Naive thymus-derived CD4-positive, alpha-beta T cell (primary cell): ENCODE measurements around the gene UPK2. TPM values are rescaled to one million over a fixed set of nuclear protein-coding genes. Genes with fewer than 3 reads are reported as not detected.

ENCODE experiments used
- ATAC-seq: fragments of 150-1000 bp; cut with Tn5 transposase; 2 replicates; pipeline ENCODE4 v1.10.0; 2021; ENCODE audit warnings: mild to moderate bottlenecking, moderate library complexity
- CTCF ChIA-PET: fragments of 350-600 bp; sonication (Branson Sonifier 250); formaldehyde crosslinking; loops from one replicate; lab custom pipeline; 2021; ENCODE audit warnings: antibody characterized with exemption; lab: Charles Lee
- POLR2A ChIA-PET: fragments of 350-600 bp; sonication (Branson Sonifier 250); formaldehyde crosslinking; loops from one replicate; lab custom pipeline; 2021; ENCODE audit warnings: antibody characterized with exemption, inconsistent platforms; lab: Charles Lee
- DNase-seq, 9 donors: peaks; one replicate each; pipeline versions ENCODE4 v3.0.0 to v3.0.0-alpha.2; 2020 to 2022; ENCODE audit warnings: mixed read lengths in 1 of 9
- H3K27ac ChIP-seq: one replicate; pipeline ENCODE4 v1.7.0; 2013; ENCODE audit warnings: mild to moderate bottlenecking, low read depth, low read length, moderate library complexity
- H3K27me3 ChIP-seq, 2 donors: one replicate each; pipeline ENCODE4 v1.7.0; 2013; ENCODE audit warnings: low read length in 2 of 2, mild to moderate bottlenecking in 2 of 2, moderate library complexity in 2 of 2; ENCODE audit not compliant: control insufficient read depth in 2 of 2, insufficient read depth in 2 of 2
- H3K36me3 ChIP-seq, 3 experiments: 1 replicate in 2 of 3; 2 replicates in 1 of 3; pipeline ENCODE4 v1.7.0; 2013; ENCODE audit warnings: low read length in 3 of 3, mild to moderate bottlenecking in 3 of 3, moderate library complexity in 1 of 3; ENCODE audit not compliant: insufficient read depth in 3 of 3, control insufficient read depth in 2 of 3
- H3K4me1 ChIP-seq, 2 donors: one replicate each; pipeline ENCODE4 v1.7.0; 2013; ENCODE audit warnings: low read length in 2 of 2, mild to moderate bottlenecking in 2 of 2, moderate library complexity in 1 of 2; ENCODE audit not compliant: control insufficient read depth in 2 of 2, insufficient read depth in 2 of 2
- H3K4me3 ChIP-seq: 2 replicates; pipeline ENCODE4 v1.7.0; 2013; ENCODE audit warnings: mild to moderate bottlenecking, low read length
- H3K9me3 ChIP-seq, 3 experiments: 1 replicate in 2 of 3; 2 replicates in 1 of 3; pipeline ENCODE4 v1.7.0; 2013; ENCODE audit warnings: low read length in 3 of 3; ENCODE audit not compliant: control insufficient read depth in 2 of 3
- H3K27ac Mint-ChIP-seq, 9 donors: one replicate each; pipeline ENCODE4 v1.8.0; 2020 to 2022; ENCODE audit warnings: mixed read lengths in 9 of 9, mild to moderate bottlenecking in 8 of 9, moderate library complexity in 5 of 9, inconsistent platforms in 2 of 9
- H3K27me3 Mint-ChIP-seq, 5 donors: one replicate each; pipeline ENCODE4 v1.8.0; 2021 to 2022; ENCODE audit warnings: mixed read lengths in 5 of 5, mild to moderate bottlenecking in 1 of 5
- H3K36me3 Mint-ChIP-seq, 5 donors: one replicate each; pipeline ENCODE4 v1.8.0; 2020 to 2022; ENCODE audit warnings: mixed read lengths in 5 of 5, mild to moderate bottlenecking in 3 of 5, inconsistent platforms in 1 of 5
- H3K4me1 Mint-ChIP-seq, 7 donors: one replicate each; pipeline ENCODE4 v1.8.0; 2020 to 2022; ENCODE audit warnings: mixed read lengths in 7 of 7, mild to moderate bottlenecking in 3 of 7, inconsistent platforms in 1 of 7
- H3K4me3 Mint-ChIP-seq, 10 donors: one replicate each; pipeline ENCODE4 v1.8.0; 2020 to 2022; ENCODE audit warnings: mild to moderate bottlenecking in 10 of 10, mixed read lengths in 10 of 10, moderate library complexity in 6 of 10, inconsistent platforms in 2 of 10
- H3K9me3 Mint-ChIP-seq, 11 donors: one replicate each; pipeline ENCODE4 v1.8.0; 2020 to 2022; ENCODE audit warnings: mixed read lengths in 11 of 11, mild to moderate bottlenecking in 4 of 11, inconsistent platforms in 1 of 11, moderate library complexity in 1 of 11
- intact Hi-C, 2 donors: fragments of 100-400 bp; cut with micrococcal nuclease; formaldehyde crosslinking; loops; one replicate each; pipeline ENCODE4 v1.15.1; 2023
- microRNA-seq: library from miRNA; unstranded; fragments of <30 nt; microRNA quantifications from one replicate; pipeline ENCODE4 v1.2.0, GENCODE V29; 2022; ENCODE audit warnings: borderline microRNAs expressed
- polyA plus RNA-seq, 2 donors: library from polyadenylated mRNA; unstranded; fragments of 300-500 nt; fragmentation: Illumina TruSeq; gene quantifications; one replicate each; pipeline ENCODE4 v1.2.3, GENCODE V29; 2021
- total RNA-seq, 6 experiments: library from RNA in 5 of 6; stranded (reverse) in 5 of 6; gene quantifications; 1 replicate in 5 of 6; 2 replicates in 1 of 6; pipeline ENCODE4 v1.2.3 and lab custom pipeline; 2021 to 2026

The UPK2 gene
- total and polyA plus RNA-seq, 7 experiments from 2014 or later = 0.24 to 0.51 TPM; not detected in 5

- Mint-ChIP-seq H3K9me3 (no peaks in the 10 kb centered on the region), H3K27me3 (no peaks in the 10 kb centered on the region), H3K4me1 (peaks cover 0 to 8% (median 3%) of the 10 kb centered on the region in 7 donors), H3K36me3 (peaks cover 8 to 36% (median 9%) of the 10 kb centered on the region in 5 donors), H3K27ac (no peak overlapping the region), H3K4me3 (no peak overlapping the region)
- Histone ChIP-seq H3K4me3 (no peak overlapping the region), H3K4me1 (no peaks in the 10 kb centered on the region), H3K36me3 (peaks cover 11 to 68% (median 14%) of the 10 kb centered on the region in 3 experiments), H3K9me3 (no peaks in the 10 kb centered on the region), H3K27me3 (no peaks in the 10 kb centered on the region), H3K27ac (no peak overlapping the region)
- CTCF ChIA-PET = no interaction called here
- DNase-seq (no peak), ATAC-seq (no peak)
- POLR2A ChIA-PET = no interaction called here
- intact Hi-C loops = no loop called here
Measured at GRCh38 chr11:119006656-119007055, 50.6 kb downstream of the UPK2 start.

Small RNA genes within 50 kb of the gene (microRNA-seq; reads per million reads assigned to microRNA genes)
- gene MIR4492 = not detected

Other genes with a start within 250 kb of the UPK2 start
- 100 to 1,000 TPM; 154 to 346 (median 272) TPM for gene DDX6, start 165.1 kb upstream of the UPK2 start, total RNA-seq
- 100 to 1,000 TPM; 118 to 142 TPM for gene DDX6, start 165.1 kb upstream of the UPK2 start, polyA plus RNA-seq
- gene CXCR5, start 72.4 kb upstream of the UPK2 start, total RNA-seq = 1 to 10 TPM in 4 of 5 experiments, under 1 TPM in 1; 0.41 to 2.9 (median 2.1) TPM
- gene CXCR5, start 72.4 kb upstream of the UPK2 start, polyA plus RNA-seq = 1 to 10 TPM in 1 of 2 donors, under 1 TPM in 1; 0.60 to 1.1 TPM
- 100 to 1,000 TPM in 4 of 5 experiments, 10 to 100 TPM in 1; 67.8 to 269 (median 266) TPM for gene BCL9L, start 30.4 kb upstream of the UPK2 start, total RNA-seq
- 1 to 10 TPM; 6.7 to 7.2 TPM for gene BCL9L, start 30.4 kb upstream of the UPK2 start, polyA plus RNA-seq
- gene FOXR1, start 15.5 kb downstream of the UPK2 start, total RNA-seq = not detected
- gene FOXR1, start 15.5 kb downstream of the UPK2 start, polyA plus RNA-seq = not detected
- gene CENATAC, start 41.8 kb downstream of the UPK2 start, total RNA-seq = 100 to 1,000 TPM in 4 of 5 experiments, 10 to 100 TPM in 1; 53.5 to 136 (median 109) TPM
- gene CENATAC, start 41.8 kb downstream of the UPK2 start, polyA plus RNA-seq = 10 to 100 TPM in 1 of 2 donors, 1 to 10 TPM in 1; 8.4 to 13.5 TPM
- 1,000 to 10,000 TPM; 1,535 to 3,042 (median 2,772) TPM for gene RPS25, start 62.0 kb downstream of the UPK2 start, total RNA-seq
- gene RPS25, start 62.0 kb downstream of the UPK2 start, polyA plus RNA-seq = 1,000 to 10,000 TPM; 4,222 to 6,094 TPM
- gene TRAPPC4, start 62.5 kb downstream of the UPK2 start, total RNA-seq = 10 to 100 TPM; 70.7 to 80.3 (median 77.8) TPM
- 100 to 1,000 TPM in 1 of 2 donors, 10 to 100 TPM in 1; 82.1 to 123 TPM for gene TRAPPC4, start 62.5 kb downstream of the UPK2 start, polyA plus RNA-seq
- 10 to 100 TPM in 3 of 5 experiments, 1 to 10 TPM in 2; 7.1 to 20.8 (median 14.6) TPM for gene SLC37A4, start 74.6 kb downstream of the UPK2 start, total RNA-seq
- 10 to 100 TPM; 10.6 to 13.1 TPM for gene SLC37A4, start 74.6 kb downstream of the UPK2 start, polyA plus RNA-seq
- gene HYOU1, start 100.9 kb downstream of the UPK2 start, total RNA-seq = 100 to 1,000 TPM in 3 of 5 experiments, 10 to 100 TPM in 2; 77.8 to 198 (median 110) TPM
- gene HYOU1, start 100.9 kb downstream of the UPK2 start, polyA plus RNA-seq = 10 to 100 TPM; 11.3 to 18.3 TPM
- gene VPS11, start 111.5 kb downstream of the UPK2 start, total RNA-seq = 10 to 100 TPM; 39.0 to 73.9 (median 57.1) TPM
- 10 to 100 TPM; 40.3 to 72.1 TPM for gene VPS11, start 111.5 kb downstream of the UPK2 start, polyA plus RNA-seq
- gene HMBS, start 128.6 kb downstream of the UPK2 start, total RNA-seq = 10 to 100 TPM in 1 of 5 experiments, 1 to 10 TPM in 4; 6.7 to 25.4 (median 7.7) TPM
- gene HMBS, start 128.6 kb downstream of the UPK2 start, polyA plus RNA-seq = 10 to 100 TPM; 20.8 to 25.3 TPM
- 10 to 100 TPM; 21.9 to 63.9 (median 37.9) TPM for gene DPAGT1, start 145.6 kb downstream of the UPK2 start, total RNA-seq
- gene DPAGT1, start 145.6 kb downstream of the UPK2 start, polyA plus RNA-seq = 10 to 100 TPM; 25.0 to 32.6 TPM
- gene C2CD2L, start 151.0 kb downstream of the UPK2 start, total RNA-seq = 10 to 100 TPM; 24.7 to 40.7 (median 36.1) TPM
- 10 to 100 TPM in 1 of 2 donors, 1 to 10 TPM in 1; 2.7 to 10.2 TPM for gene C2CD2L, start 151.0 kb downstream of the UPK2 start, polyA plus RNA-seq
- gene HINFP, start 165.3 kb downstream of the UPK2 start, total RNA-seq = 10 to 100 TPM; 30.7 to 79.7 (median 42.7) TPM
- 10 to 100 TPM; 14.7 to 24.1 TPM for gene HINFP, start 165.3 kb downstream of the UPK2 start, polyA plus RNA-seq
- under 1 TPM in 1 of 5 experiments, not detected in 4; 0.13 TPM for gene ABCG4, start 192.8 kb downstream of the UPK2 start, total RNA-seq
- not detected for gene ABCG4, start 192.8 kb downstream of the UPK2 start, polyA plus RNA-seq
- gene NLRX1, start 212.4 kb downstream of the UPK2 start, total RNA-seq = 10 to 100 TPM in 2 of 5 experiments, 1 to 10 TPM in 3; 8.3 to 19.5 (median 9.8) TPM
- 10 to 100 TPM in 1 of 2 donors, 1 to 10 TPM in 1; 6.5 to 10.6 TPM for gene NLRX1, start 212.4 kb downstream of the UPK2 start, polyA plus RNA-seq
- 1 to 10 TPM in 3 of 5 experiments, under 1 TPM in 2; 0.19 to 2.2 (median 1.2) TPM for gene NHERF4, start 229.2 kb downstream of the UPK2 start, total RNA-seq
- not detected for gene NHERF4, start 229.2 kb downstream of the UPK2 start, polyA plus RNA-seq